Measurements from ENCODE around the gene SKA2.
A peak's percentile ranks its signal among the peaks of the same experiment; 100 is the strongest.
"Not testable (repeated sequence)": the region's sequence is repeated elsewhere in the genome, so short reads cannot be mapped to it uniquely, and the experiment has no call there.

The SKA2 gene

GRCh38 chr17:59154721-59155438 is at the start of gene SKA2:
SKA2 (minus strand) TSS chr17:59155186; CDS start chr17:59155163, 23 bp downstream.
- Histone ChIP-seq H3K36me3 (ENCODE audit: control insufficient read depth, insufficient read depth, low read length) (no peaks in the 10 kb centered on the region), H3K9ac (ENCODE audit: low read length) (peak within 1 kb of the TSS; percentile 65), H3K4me3 (ENCODE audit: low read length) (peak within 1 kb of the TSS; percentile 53), H3K27me3 (ENCODE audit: control insufficient read depth, insufficient read depth, low read length) (no peaks in the 10 kb centered on the region), H3K9me3 (ENCODE audit: control insufficient read depth, low read length) (no peaks in the 10 kb centered on the region), H3K4me1 (ENCODE audit: control insufficient read depth, insufficient read depth, low read length) (peaks cover 17% of the 10 kb centered on the region)

GRCh38 chr17:59202320-59202719 is 47.3 kb upstream of the SKA2 start:
- no peaks in the 10 kb centered on the region for H3K9me3 ChIP-seq (ENCODE audit: control insufficient read depth, low read length)
- H3K9ac ChIP-seq (ENCODE audit: low read length), result no peak overlapping the region
- no peak overlapping the region for H3K4me3 ChIP-seq (ENCODE audit: low read length)
- no peaks in the 10 kb centered on the region for H3K4me1 ChIP-seq (ENCODE audit: control insufficient read depth, insufficient read depth, low read length)
- H3K36me3 ChIP-seq (ENCODE audit: control insufficient read depth, insufficient read depth, low read length), result no peaks in the 10 kb centered on the region
- no peaks in the 10 kb centered on the region for H3K27me3 ChIP-seq (ENCODE audit: control insufficient read depth, insufficient read depth, low read length)

- Histone ChIP-seq H3K9ac (ENCODE audit: low read length) (no peak overlapping the region), H3K9me3 (ENCODE audit: control insufficient read depth, low read length) (no peaks in the 10 kb centered on the region), H3K4me3 (ENCODE audit: low read length) (no peak overlapping the region), H3K4me1 (ENCODE audit: control insufficient read depth, insufficient read depth, low read length) (no peaks in the 10 kb centered on the region), H3K27me3 (ENCODE audit: control insufficient read depth, insufficient read depth, low read length) (no peaks in the 10 kb centered on the region), H3K36me3 (ENCODE audit: control insufficient read depth, insufficient read depth, low read length) (no peaks in the 10 kb centered on the region)
These were observed 44.4 kb upstream of the SKA2 start for GRCh38 chr17:59199398-59199797.

- Histone ChIP-seq H3K27me3 (ENCODE audit: control insufficient read depth, insufficient read depth, low read length) (no peaks in the 10 kb centered on the region), H3K9me3 (ENCODE audit: control insufficient read depth, low read length) (no peaks in the 10 kb centered on the region), H3K36me3 (ENCODE audit: control insufficient read depth, insufficient read depth, low read length) (no peaks in the 10 kb centered on the region), H3K4me3 (ENCODE audit: low read length) (no peak overlapping the region), H3K4me1 (ENCODE audit: control insufficient read depth, insufficient read depth, low read length) (no peaks in the 10 kb centered on the region), H3K9ac (ENCODE audit: low read length) (no peak overlapping the region)
These were observed 38.4 kb upstream of the SKA2 start for GRCh38 chr17:59193336-59193862.

GRCh38 chr17:59190806-59191205 is 35.8 kb upstream of the SKA2 start:
- Histone ChIP-seq H3K9ac (ENCODE audit: low read length) (no peak overlapping the region), H3K4me3 (ENCODE audit: low read length) (no peak overlapping the region), H3K36me3 (ENCODE audit: control insufficient read depth, insufficient read depth, low read length) (no peaks in the 10 kb centered on the region), H3K9me3 (ENCODE audit: control insufficient read depth, low read length) (no peaks in the 10 kb centered on the region), H3K27me3 (ENCODE audit: control insufficient read depth, insufficient read depth, low read length) (no peaks in the 10 kb centered on the region), H3K4me1 (ENCODE audit: control insufficient read depth, insufficient read depth, low read length) (no peaks in the 10 kb centered on the region)

- Histone ChIP-seq H3K36me3 (ENCODE audit: control insufficient read depth, insufficient read depth, low read length) (no peaks in the 10 kb centered on the region), H3K27me3 (ENCODE audit: control insufficient read depth, insufficient read depth, low read length) (no peaks in the 10 kb centered on the region), H3K4me3 (ENCODE audit: low read length) (no peak overlapping the region), H3K4me1 (ENCODE audit: control insufficient read depth, insufficient read depth, low read length) (no peaks in the 10 kb centered on the region), H3K9ac (ENCODE audit: low read length) (no peak overlapping the region), H3K9me3 (ENCODE audit: control insufficient read depth, low read length) (no peaks in the 10 kb centered on the region)
These were observed 31.9 kb upstream of the SKA2 start for GRCh38 chr17:59186850-59187249.

- no peaks in the 10 kb centered on the region for H3K36me3 ChIP-seq (ENCODE audit: control insufficient read depth, insufficient read depth, low read length)
- no peaks in the 10 kb centered on the region for H3K9me3 ChIP-seq (ENCODE audit: control insufficient read depth, low read length)
- no peak overlapping the region for H3K9ac ChIP-seq (ENCODE audit: low read length)
- H3K27me3 ChIP-seq (ENCODE audit: control insufficient read depth, insufficient read depth, low read length), result no peaks in the 10 kb centered on the region
- H3K4me1 ChIP-seq (ENCODE audit: control insufficient read depth, insufficient read depth, low read length), result no peaks in the 10 kb centered on the region
- no peak overlapping the region for H3K4me3 ChIP-seq (ENCODE audit: low read length)
These were observed 31.0 kb upstream of the SKA2 start for GRCh38 chr17:59185997-59186396.

- no peak overlapping the region for H3K9ac ChIP-seq (ENCODE audit: low read length)
- H3K36me3 ChIP-seq (ENCODE audit: control insufficient read depth, insufficient read depth, low read length), result no peaks in the 10 kb centered on the region
- no peaks in the 10 kb centered on the region for H3K4me1 ChIP-seq (ENCODE audit: control insufficient read depth, insufficient read depth, low read length)
- H3K4me3 ChIP-seq (ENCODE audit: low read length), result no peak overlapping the region
- H3K9me3 ChIP-seq (ENCODE audit: control insufficient read depth, low read length), result no peaks in the 10 kb centered on the region
- H3K27me3 ChIP-seq (ENCODE audit: control insufficient read depth, insufficient read depth, low read length), result no peaks in the 10 kb centered on the region
These were observed 26.5 kb upstream of the SKA2 start for GRCh38 chr17:59181481-59181880.

GRCh38 chr17:59180626-59181025 is 25.6 kb upstream of the SKA2 start:
- Histone ChIP-seq H3K9ac (ENCODE audit: low read length) (no peak overlapping the region), H3K9me3 (ENCODE audit: control insufficient read depth, low read length) (no peaks in the 10 kb centered on the region), H3K27me3 (ENCODE audit: control insufficient read depth, insufficient read depth, low read length) (no peaks in the 10 kb centered on the region)

GRCh38 chr17:59179601-59180000 is 24.6 kb upstream of the SKA2 start:
- not testable (repeated sequence) for H3K9ac ChIP-seq (ENCODE audit: low read length); H3K4me3 ChIP-seq (ENCODE audit: low read length); H3K27me3 ChIP-seq (ENCODE audit: control insufficient read depth, insufficient read depth, low read length); H3K4me1 ChIP-seq (ENCODE audit: control insufficient read depth, insufficient read depth, low read length); H3K9me3 ChIP-seq (ENCODE audit: control insufficient read depth, low read length); H3K36me3 ChIP-seq (ENCODE audit: control insufficient read depth, insufficient read depth, low read length)

More at GRCh38 chr17:59180626-59181025, 25.6 kb upstream of the SKA2 start:
- H3K4me3 ChIP-seq (ENCODE audit: low read length), result no peak overlapping the region
- H3K36me3 ChIP-seq (ENCODE audit: control insufficient read depth, insufficient read depth, low read length), result no peaks in the 10 kb centered on the region
- no peaks in the 10 kb centered on the region for H3K4me1 ChIP-seq (ENCODE audit: control insufficient read depth, insufficient read depth, low read length)

- no peaks in the 10 kb centered on the region for H3K4me1 ChIP-seq (ENCODE audit: control insufficient read depth, insufficient read depth, low read length)
- no peaks in the 10 kb centered on the region for H3K36me3 ChIP-seq (ENCODE audit: control insufficient read depth, insufficient read depth, low read length)
- H3K9me3 ChIP-seq (ENCODE audit: control insufficient read depth, low read length), result no peaks in the 10 kb centered on the region
- no peaks in the 10 kb centered on the region for H3K27me3 ChIP-seq (ENCODE audit: control insufficient read depth, insufficient read depth, low read length)
- no peak overlapping the region for H3K4me3 ChIP-seq (ENCODE audit: low read length)
- H3K9ac ChIP-seq (ENCODE audit: low read length), result no peak overlapping the region
These were observed 23.4 kb upstream of the SKA2 start for GRCh38 chr17:59178266-59178985.

- Histone ChIP-seq H3K9ac (ENCODE audit: low read length) (no peak overlapping the region), H3K4me3 (ENCODE audit: low read length) (no peak overlapping the region), H3K36me3 (ENCODE audit: control insufficient read depth, insufficient read depth, low read length) (no peaks in the 10 kb centered on the region), H3K27me3 (ENCODE audit: control insufficient read depth, insufficient read depth, low read length) (no peaks in the 10 kb centered on the region), H3K9me3 (ENCODE audit: control insufficient read depth, low read length) (no peaks in the 10 kb centered on the region), H3K4me1 (ENCODE audit: control insufficient read depth, insufficient read depth, low read length) (no peaks in the 10 kb centered on the region)
These were observed 20.1 kb upstream of the SKA2 start for GRCh38 chr17:59175076-59175475.

Data from mucosa of stomach (tissue), 1 donor.